HG03139 (cell line): ENCODE results near the gene GJB4.
"Not testable (repeated sequence)": the region's sequence is repeated elsewhere in the genome, so short reads cannot be mapped to it uniquely, and the experiment has no call there.

Source experiments
- ATAC-seq: cut with Tn5 transposase; IDR thresholded peaks from one replicate; pipeline ENCODE4 v1.9.1; 2021; ENCODE audit not compliant: unreplicated experiment

GJB4 gene

DNA sequence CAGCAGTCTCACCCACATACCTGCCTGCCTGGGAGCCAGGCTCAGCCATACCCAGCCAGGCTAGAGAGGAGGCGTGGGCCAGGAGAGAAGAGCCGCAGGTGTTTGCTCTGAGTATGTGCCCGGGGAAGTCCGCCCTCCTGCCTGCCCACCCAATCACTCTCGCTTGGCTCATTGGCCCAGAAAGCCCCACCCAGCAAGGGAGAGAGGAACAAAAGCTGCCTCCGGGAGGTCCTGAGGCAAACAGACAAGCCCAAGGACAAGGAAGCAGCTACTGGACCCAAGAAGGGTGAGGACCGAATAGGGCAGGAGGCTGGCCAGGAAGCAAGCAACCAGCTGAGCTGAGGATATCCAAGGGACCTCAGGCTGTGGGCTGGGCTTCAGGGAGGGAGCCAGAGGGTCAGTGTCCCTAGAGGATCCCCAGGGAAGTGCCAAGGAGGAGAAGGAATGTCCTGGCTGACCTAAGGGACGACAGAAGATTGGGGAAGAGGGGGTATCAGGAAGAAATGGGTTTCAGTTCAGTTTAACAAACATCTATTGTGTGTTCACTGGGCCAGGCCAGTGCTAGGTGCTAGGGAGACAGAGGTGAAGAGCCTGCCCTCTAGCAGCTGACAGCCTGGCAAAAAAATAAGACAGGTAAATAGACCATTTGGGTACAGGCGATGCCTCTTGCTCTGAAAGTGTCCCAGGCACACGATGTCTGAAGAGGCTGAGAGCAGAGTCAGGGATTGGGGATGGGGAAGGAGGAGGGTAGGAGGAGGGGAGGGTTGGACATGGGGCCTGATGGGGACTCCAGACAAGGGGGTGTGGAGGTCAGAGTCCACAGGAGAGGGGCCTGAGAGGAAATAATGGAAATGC is at the start of gene GJB4:
Gene GJB4, plus strand, starts transcription at position 238 of the 855 bp plus-strand sequence. CDS start 1,515 bp downstream, outside the sequence.
- ATAC-seq, result no peak

DNA sequence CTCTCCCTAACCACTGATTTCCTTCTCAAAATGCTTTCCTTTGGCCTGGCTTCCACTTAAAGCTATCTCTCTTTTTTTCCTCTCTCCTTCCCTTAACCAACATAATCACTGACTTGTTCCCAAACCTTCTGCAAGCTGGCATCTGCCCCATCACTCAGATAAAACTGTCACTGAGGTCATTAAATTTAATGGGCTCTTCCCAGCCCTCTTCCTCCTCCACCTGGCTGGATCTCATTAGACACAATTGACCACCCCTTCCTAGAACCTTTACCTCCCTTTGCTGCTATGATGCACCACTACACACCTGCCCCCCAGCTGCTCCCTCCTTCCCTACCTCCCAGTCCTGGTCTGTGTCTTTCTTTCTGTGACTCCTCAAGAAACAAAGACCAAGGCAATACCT is 48.7 kb upstream of the GJB4 start:
- ATAC-seq, result no peak

DNA sequence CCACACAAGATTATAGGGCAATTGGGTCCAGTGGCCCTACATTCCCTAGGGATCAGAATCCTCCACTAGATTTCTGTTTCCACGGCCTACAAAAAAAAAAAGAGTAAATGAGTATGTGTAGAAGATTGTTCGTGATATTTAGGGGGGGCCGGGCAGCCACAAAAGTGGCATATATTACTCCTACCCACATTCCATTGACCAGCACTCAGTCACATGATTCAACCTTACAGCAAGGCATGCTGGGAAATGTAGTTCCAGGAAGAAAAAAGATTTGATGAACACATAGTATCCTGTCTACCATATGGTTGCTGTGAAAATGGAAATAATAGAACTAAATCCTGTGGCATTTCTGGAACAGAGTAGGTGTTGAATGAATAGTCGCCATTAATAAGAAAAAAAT is 48.1 kb upstream of the GJB4 start:
- ATAC-seq, result no peak

DNA sequence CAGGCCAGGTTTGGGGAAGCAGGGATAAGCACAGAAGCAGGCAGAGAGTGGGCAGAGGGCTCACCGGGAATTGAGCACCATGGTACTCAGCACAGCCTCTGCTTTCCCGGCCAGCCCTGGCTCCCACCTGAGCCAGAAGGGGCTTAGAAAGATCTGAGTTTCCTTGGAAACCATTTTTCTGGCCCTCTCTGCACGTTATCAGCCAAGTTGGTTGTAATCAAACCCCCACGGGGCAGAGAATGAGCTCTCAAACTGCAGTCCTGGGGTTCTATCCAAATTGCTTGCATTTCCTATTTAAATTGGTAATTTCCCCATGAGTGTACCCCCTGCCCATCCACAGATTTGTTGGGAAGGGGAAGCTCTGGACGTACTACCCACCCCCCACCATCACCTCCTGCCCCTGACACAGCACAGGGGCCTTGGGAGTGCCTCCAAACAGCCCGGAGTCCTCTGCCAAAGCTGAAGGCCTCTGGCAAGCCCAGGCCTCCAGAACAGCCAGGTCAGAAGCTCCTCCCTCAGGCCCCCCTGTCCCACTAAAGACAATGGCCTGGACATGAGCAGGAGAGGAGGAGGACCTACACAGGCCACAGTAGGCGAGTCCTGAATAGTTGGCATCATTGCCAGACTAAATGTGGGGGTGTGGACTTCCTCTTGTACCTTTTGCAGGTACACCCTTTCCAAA is 47.4 kb upstream of the GJB4 start:
- no peak for ATAC-seq

DNA sequence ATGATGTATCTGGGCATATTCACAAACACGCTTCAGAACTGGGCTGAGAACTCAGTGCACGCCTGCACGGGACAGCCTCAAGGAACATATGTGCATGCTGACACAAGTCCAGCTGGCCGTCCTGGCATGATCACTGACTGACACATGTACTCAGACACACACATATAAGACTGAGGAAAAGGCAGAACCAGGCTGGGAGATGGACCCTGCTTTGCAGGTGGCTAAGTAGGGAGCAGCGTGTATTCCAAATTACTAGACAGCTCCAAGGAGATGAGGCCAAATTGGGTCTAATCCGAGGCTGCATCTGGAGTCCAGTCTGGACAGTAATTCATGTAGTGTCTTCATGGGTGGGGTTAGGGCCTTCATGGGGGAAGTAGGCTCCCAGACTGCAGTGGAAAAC is 46.1 kb upstream of the GJB4 start:
- ATAC-seq, result no peak

DNA sequence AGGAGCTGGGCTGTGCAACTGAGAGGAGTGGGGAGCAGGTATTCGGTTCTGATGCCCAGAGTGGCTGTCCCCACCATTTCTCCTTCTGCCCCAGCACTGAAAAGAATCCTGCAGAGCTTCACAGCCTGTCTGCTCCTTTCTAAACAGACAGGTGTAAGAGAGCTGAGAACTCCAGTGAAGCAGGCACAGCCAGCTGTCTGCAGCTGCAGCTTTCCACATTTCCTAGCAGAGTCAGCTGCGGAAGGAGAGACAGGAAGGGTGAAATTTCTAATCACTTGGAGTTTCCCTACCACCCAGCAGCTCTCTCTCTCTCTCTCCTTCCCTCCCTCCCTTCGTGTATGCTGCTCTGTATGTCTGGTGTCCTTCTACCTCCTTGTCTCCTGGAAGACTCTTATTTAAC is 45.2 kb upstream of the GJB4 start:
- ATAC-seq, result no peak

DNA sequence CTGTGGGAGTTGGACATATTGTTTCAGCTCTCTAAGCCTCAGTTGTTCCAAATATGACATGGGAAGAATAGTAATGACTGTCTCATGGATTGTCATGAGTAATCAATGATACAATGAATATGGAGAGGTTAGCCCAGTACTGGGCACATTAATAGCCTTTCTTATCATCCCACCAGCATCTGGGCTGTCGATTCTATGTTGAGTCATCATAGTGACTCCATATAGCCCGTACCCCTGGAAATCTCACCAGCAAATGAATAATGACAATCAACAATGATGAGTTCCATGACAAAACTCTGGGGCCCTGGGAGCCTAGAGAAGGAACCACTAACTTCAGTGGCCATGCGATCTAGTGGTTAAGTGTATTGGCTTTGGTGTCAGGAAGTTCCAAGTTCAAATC is 44.4 kb upstream of the GJB4 start:
- no peak for ATAC-seq

DNA sequence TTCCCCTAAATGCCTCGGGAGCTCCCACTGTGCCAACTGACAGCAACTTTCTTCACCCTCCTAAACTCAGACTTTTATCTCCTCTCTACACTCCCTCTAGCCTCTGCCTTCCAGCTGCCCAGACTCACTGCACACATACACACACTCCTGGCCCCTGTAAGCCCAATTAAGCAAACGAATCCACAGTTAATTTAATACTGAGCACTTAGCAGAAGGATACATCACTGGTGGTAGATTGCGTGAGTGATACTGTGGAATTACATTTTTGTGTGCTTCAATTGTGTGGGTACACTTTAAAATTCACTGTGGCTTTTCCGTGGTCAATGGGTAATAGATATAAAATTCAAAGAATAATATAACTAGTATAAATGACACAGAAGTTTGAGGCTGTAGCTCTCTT is 38.3 kb upstream of the GJB4 start:
- ATAC-seq, result no peak

DNA sequence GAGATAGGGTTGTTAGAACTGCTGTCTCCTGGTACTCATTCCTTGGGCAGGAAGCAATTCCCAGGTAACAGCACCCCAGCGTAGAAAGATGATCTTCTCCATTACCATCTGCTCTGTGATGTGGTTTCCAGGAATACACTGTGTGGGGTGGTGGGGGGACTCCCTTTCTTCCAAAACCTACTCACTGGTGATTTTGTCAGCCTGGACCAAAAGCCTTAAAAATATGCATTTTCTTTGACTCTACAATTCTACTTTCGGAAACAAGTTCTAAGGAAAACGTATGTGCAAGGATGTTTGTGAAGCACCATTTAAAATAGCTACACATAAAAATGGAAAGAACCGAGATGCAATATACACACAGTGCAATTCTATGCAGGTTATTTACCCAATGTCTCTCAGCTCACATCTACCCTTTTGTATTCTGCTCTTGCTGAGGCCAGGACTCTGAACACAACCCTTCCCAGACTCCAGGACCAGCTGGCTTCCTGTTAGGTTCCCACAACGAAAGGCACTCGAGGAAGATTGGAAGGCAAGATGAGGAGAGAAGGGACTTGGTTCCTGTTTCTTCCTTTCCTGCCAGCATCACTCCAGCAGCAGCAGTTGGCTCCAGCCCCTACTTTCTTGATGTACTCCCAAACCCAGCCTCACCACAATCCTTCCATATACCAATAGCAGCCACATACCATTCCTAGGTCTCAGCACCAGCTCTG is 37.7 kb upstream of the GJB4 start:
- ATAC-seq, result no peak

DNA sequence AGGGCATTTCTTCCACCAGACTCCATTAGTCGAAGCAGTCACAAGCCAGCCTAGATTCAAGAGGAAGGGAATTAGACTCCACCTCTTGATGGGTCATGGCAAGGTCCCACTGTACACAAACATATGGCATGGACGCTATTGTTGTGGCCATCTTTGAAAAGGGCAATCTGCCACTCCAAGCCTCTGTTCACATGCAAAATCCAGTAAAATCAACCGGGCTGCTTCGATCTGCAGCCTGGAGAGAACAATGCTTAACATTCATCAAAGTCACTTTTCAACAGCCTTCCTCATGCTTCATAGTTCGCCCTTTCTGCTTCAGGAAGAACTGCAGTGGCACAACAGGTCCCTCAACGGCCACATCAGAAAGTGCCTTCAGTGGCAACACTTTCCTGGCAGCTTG is 32.7 kb upstream of the GJB4 start:
- no peak for ATAC-seq

DNA sequence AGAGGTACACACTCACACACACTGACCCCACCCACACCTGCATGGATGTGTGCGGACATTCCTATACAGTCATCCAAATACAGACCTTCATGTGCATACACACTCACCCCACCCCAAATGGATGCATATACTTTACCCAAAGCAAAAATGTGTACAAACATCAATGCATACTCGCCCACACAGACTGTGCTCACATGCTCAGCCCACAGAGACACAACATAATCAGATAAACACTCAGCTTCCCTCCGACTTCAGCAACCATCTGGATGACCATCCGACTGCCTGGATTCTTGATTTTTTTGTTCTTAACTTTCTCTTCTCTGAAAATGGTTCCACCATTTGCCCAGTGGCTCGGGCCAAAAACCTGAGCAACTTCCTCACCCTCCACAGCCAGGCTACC is 29.1 kb upstream of the GJB4 start:
- ATAC-seq, result no peak

DNA sequence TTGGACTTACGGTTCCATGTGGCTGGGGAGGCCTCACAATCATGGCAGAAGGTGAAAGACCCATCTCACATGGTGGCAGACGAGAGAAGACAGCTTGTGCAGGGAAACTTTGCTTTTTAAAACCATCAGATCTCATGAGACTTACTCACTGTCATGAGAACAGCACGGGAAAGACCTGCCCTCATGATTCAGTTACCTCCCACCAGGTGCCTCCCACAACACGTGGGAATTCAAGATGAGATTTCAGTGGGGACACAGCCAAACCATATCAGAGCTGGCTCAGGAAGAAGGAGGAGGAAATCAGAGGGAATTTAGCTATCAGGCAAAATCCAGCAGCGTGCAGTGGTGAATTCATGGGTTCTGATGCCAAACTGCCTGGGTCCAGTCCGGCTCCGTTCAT is 26.7 kb upstream of the GJB4 start:
- not testable (repeated sequence) for ATAC-seq

DNA sequence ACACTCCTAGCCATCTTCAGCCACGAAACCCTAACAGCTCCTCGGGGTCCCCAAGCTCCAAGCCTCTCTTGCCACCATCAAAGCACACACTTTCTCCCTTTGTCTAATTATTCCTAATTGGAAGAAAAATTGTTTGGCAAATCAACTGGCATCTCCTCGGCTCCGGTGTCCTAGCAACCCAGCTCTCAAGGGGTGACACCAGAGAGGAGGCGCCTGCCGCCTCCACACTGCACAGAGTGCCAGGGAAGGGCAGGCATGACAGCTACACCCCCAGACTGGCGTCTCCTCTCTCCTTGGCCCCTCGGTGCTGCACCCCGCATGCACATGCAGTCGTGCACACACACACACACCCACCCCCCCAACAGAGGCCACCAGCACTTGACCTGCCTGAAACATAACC is 22.8 kb upstream of the GJB4 start:
- ATAC-seq, result no peak

DNA sequence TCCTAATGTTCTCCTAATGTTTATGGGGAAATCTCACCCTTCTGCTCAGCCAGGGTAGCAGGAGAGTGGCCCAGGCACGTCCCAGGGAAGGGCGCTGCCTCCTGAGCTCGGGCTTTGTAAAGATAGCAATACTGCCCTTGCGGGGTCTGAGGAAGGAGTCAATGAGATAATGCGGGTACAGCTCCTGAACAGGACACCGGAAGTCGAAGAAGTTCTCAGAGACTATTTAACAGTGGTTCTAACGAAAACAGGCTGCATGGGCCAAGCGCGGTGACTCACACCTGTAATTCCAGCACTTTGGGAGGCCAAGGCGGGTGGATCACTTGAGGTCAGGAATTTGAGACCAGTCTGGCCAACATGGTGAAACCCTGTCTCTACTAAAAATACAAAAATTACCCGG is 22.3 kb upstream of the GJB4 start:
- not testable (repeated sequence) for ATAC-seq

DNA sequence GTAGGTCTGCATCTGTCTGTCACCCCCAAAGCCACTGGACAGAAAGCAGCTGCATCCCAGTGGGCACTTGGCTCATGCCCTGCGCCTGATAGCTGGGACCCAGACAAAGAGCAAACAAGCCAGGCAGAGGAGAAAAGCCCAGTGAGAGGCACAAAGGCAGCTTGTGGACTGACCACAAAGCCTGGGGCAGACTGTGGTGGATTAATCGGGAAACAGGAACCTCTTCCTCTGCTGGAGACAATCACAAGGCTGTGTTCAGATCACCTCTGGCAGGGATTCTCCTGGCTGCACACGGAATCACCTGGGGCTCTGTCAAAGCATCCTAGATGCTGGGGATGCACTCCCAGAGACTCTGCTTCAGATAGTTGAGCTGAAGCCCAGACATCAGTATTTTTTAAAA is 19.9 kb upstream of the GJB4 start:
- no peak for ATAC-seq

DNA sequence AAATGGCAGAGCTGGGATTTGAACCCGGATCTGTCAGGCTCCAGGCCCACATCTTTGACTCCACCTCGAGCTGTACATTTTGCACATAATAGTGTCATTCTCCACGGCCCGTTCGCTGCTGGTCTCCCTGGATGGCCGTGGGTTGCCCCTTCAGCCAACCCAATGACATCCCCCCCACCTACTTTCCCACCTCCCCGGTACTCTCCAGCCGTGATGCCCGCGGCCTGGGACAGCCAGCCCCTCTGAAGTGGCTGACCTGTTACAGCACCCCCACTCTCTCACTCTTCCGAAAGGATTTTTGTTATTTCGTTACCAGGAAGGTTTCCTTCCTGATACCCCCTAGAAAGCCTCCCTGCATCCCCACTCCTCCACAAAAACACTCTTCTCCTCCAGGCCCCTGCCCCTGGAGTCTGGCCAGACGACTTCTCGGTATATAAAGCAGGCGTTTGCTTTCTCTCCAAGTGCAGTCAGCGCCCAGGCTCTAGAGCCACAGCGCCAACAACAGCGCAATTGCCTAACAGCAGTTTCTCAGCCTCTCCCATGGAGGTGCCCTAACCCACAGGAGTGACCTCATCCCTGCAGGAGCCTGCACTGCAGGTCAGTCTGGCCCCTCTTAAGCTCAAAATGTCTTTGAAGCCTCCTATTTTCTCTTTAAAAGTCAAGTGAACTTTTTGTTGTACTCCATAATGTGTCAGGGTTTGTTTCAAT is 19.2 kb upstream of the GJB4 start:
- ATAC-seq, result no peak

DNA sequence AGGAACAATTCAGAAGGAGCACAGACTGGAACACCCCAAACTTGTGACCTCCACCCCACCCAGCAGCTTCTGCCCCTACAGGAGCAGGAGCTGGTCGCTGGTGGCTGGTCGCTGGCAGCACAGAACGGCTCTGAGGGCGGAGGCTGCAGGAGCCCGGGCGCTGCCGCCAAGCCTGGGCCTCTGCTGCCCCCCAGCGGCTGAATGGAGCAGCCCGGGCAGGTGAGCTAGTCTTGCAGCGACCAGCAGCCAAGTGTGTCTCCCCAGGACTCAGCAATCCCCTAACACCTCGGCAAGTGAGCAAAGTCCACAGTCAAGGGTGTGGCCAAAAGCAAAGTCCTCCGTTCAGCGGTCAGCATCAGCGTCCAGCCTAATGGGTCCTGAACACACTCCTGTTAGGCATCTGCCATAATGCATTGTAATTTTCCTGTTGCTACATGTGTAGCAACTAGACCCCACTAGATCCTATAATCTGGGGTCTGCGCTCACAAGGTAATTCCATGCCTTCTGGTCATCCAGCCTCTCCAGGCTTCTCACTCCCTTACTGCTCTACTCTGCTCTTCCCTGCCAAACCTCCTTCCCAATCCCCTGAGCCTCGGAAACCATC is 16.8 kb upstream of the GJB4 start:
- peak; percentile 88 for ATAC-seq

DNA sequence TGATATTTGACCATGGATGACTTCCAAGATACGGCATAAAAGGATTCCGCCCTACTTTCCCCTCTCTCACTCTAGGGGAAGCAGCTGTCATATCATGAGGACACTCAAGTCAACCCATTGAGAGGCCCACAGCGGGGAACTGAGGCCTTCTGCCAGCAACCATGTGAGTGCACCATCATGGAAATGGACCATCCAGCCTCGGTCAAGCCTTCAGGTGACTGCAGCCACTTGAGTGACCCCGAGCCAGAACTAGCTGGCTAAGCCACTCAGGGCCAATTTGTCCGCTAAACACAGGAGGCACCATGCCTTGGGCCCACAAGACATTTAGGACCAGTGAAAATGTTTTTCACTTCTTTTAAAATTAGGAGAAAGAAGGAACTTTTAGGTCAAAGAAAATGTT is 15.8 kb upstream of the GJB4 start:
- ATAC-seq, result no peak

DNA sequence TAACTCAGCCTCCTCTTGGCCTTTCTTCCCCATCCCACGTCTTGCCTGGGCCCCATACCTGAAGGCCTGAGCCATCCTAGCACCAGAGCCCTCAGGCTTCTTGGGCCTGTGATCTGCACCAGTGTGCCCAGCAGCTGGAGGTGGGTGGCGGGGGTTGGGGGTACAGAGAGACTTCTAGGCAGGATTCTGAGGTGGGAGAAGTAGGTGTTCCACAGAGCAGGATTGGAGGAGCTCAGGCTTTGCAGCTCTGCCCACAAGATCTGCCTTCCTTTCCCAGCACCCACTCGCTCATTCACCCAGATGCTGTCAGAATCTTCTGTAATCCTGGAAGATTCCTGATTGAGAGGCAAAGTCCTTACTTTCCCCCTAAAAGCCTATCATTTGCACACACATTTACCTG is 14.7 kb upstream of the GJB4 start:
- no peak for ATAC-seq

DNA sequence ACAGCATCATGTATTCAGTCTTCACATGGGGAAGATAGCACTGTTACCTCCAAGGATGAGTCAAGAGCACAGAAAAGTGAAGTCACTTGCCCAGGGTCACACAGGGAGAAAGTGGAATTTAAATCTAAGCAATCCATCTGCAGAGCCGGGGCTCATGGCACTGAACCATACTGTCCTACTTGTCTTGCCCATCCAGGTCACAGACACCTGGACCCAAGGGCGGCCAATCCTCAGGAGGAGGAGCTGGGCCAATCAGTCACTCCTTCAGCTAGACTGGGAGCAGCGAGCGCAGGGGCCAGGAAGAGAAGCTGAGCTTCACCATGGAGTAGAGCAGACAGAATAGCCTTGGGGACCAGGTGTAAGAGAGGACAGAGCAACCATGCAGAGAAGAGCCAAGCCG is 13.9 kb upstream of the GJB4 start:
- no peak for ATAC-seq

DNA sequence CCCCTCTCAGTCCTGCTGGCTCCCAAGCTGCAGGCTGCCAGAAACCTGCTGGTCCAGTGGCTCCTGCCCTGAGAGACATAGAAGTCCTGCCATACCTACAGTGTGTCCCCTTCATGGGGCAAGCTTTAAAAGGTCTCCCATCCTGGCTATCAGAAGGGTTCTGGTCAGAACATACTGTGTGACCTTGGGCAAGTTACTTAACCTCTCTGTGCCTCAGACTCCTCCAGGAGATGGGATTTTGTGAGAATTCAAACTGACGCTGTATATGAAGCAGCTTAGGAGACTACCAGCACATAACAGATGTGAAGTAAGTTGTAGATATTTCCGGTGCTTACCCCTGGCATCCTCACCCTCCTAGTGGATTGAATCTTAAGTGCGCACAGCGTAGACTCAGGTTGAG is 13.4 kb upstream of the GJB4 start:
- ATAC-seq, result no peak
